ENCODE measurements around the gene PCOLCE2. TPM values are rescaled to one million over a fixed set of nuclear protein-coding genes. Genes with fewer than 3 reads are reported as not detected.

PCOLCE2 gene
- total and polyA plus RNA-seq, 2 donors (not counting 1 experiment from before 2014, with no cell fraction given), result 4.8 to 26.3 TPM

- Histone ChIP-seq H2AFZ (ENCODE audit: low read length) (no peak overlapping the region), H3K36me3 (ENCODE audit: control insufficient read depth, insufficient read depth, low read length) (no peaks in the 10 kb centered on the region), H3K79me2 (ENCODE audit: control insufficient read depth, insufficient read depth, low read length) (no peaks in the 10 kb centered on the region), H3K27me3 (ENCODE audit: control insufficient read depth, insufficient read depth, low read length) (no peaks in the 10 kb centered on the region), H4K20me1 (ENCODE audit: control insufficient read depth, extremely low read depth, insufficient read depth, low read length) (no peaks in the 10 kb centered on the region), H3K9me3 (ENCODE audit: control insufficient read depth, insufficient read depth, low read depth, low read length) (no peaks in the 10 kb centered on the region), H3K9ac (ENCODE audit: insufficient read depth, low read length) (no peak overlapping the region), H3K4me3 (replicated peaks in 1 of 4; ENCODE audit: control extremely low read depth in 1 of 4, insufficient read depth in 1 of 4, low read depth in 3 of 4, low read length in 4 of 4) (no peak overlapping the region), H3K4me2 (ENCODE audit: extremely low read depth, insufficient read depth, low read length) (no peak overlapping the region), H3K27ac (ENCODE audit: insufficient read depth, low read length) (no peak overlapping the region), H3K4me1 (ENCODE audit: control insufficient read depth, extremely low read depth, insufficient read depth, low read length) (no peaks in the 10 kb centered on the region)
- TF ChIP-seq EZH2 (IDR thresholded peaks at IDR 0.05; ENCODE audit: low read length, missing control alignments), result no peak
- TF ChIP-seq, protein P1, sequence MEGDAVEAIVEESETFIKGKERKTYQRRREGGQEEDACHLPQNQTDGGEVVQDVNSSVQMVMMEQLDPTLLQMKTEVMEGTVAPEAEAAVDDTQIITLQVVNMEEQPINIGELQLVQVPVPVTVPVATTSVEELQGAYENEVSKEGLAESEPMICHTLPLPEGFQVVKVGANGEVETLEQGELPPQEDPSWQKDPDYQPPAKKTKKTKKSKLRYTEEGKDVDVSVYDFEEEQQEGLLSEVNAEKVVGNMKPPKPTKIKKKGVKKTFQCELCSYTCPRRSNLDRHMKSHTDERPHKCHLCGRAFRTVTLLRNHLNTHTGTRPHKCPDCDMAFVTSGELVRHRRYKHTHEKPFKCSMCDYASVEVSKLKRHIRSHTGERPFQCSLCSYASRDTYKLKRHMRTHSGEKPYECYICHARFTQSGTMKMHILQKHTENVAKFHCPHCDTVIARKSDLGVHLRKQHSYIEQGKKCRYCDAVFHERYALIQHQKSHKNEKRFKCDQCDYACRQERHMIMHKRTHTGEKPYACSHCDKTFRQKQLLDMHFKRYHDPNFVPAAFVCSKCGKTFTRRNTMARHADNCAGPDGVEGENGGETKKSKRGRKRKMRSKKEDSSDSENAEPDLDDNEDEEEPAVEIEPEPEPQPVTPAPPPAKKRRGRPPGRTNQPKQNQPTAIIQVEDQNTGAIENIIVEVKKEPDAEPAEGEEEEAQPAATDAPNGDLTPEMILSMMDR (conservative IDR thresholded peaks at IDR 0.05 in 1 of 2, IDR thresholded peaks at IDR 0.05 in 1 of 2; ENCODE audit: low read depth in 1 of 2, low read length in 2 of 2), result peak; percentile 90 to 97
- peak; percentile 61 to 75 for DNase-seq (ENCODE audit: low read depth in 2 of 2)
Observed at GRCh38 chr3:142828703-142829305, 60.1 kb downstream of the PCOLCE2 start.

GRCh38 chr3:142819179-142819578, 69.7 kb downstream of the PCOLCE2 start:
- H3K9ac ChIP-seq (ENCODE audit: insufficient read depth, low read length), result no peak overlapping the region
- H3K4me2 ChIP-seq (ENCODE audit: extremely low read depth, insufficient read depth, low read length), result no peak overlapping the region
- no peaks in the 10 kb centered on the region for H3K9me3 ChIP-seq (ENCODE audit: control insufficient read depth, insufficient read depth, low read depth, low read length)
- H2AFZ ChIP-seq (ENCODE audit: low read length), result no peak overlapping the region
- no peak overlapping the region for H3K4me3 ChIP-seq (replicated peaks in 1 of 4; ENCODE audit: control extremely low read depth in 1 of 4, insufficient read depth in 1 of 4, low read depth in 3 of 4, low read length in 4 of 4)
- no peak overlapping the region for H3K27ac ChIP-seq (ENCODE audit: insufficient read depth, low read length)
- H3K27me3 ChIP-seq (ENCODE audit: control insufficient read depth, insufficient read depth, low read length), result no peaks in the 10 kb centered on the region
- no peaks in the 10 kb centered on the region for H4K20me1 ChIP-seq (ENCODE audit: control insufficient read depth, extremely low read depth, insufficient read depth, low read length)
- no peaks in the 10 kb centered on the region for H3K36me3 ChIP-seq (ENCODE audit: control insufficient read depth, insufficient read depth, low read length)
- no peak for DNase-seq (ENCODE audit: low read depth in 2 of 2)
- TF ChIP-seq, protein P1 (conservative IDR thresholded peaks at IDR 0.05 in 1 of 2, IDR thresholded peaks at IDR 0.05 in 1 of 2; ENCODE audit: low read depth in 1 of 2, low read length in 2 of 2), result no peak
- no peak for TF ChIP-seq EZH2 (IDR thresholded peaks at IDR 0.05; ENCODE audit: low read length, missing control alignments)
- H3K79me2 ChIP-seq (ENCODE audit: control insufficient read depth, insufficient read depth, low read length), result no peaks in the 10 kb centered on the region
- H3K4me1 ChIP-seq (ENCODE audit: control insufficient read depth, extremely low read depth, insufficient read depth, low read length), result no peaks in the 10 kb centered on the region

DNA sequence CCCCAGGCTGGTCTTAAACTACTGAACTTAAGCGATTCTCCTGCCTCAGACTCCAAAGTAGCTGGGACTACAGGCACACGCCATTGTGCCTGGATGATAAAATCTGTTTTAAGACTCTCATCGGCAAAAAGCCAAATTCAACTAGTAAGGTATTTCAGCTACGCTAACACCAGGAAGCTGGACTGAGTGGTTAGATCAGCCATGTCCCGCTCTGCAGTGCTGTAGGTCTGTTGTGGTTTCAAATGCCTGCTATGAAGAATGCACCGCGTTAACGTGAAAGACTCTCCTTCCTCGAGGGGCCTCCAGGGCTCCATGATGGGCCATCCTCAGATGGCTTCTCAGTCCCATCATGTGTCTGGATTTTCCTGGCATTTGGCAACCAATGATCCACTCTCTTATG, 70.2 kb downstream of the PCOLCE2 start:
- H3K4me3 ChIP-seq (replicated peaks in 1 of 4; ENCODE audit: control extremely low read depth in 1 of 4, insufficient read depth in 1 of 4, low read depth in 3 of 4, low read length in 4 of 4), result no peak overlapping the region
- H3K9ac ChIP-seq (ENCODE audit: insufficient read depth, low read length), result no peak overlapping the region
- no peak for TF ChIP-seq EZH2 (IDR thresholded peaks at IDR 0.05; ENCODE audit: low read length, missing control alignments)
- TF ChIP-seq, protein P1 (conservative IDR thresholded peaks at IDR 0.05 in 1 of 2, IDR thresholded peaks at IDR 0.05 in 1 of 2; ENCODE audit: low read depth in 1 of 2, low read length in 2 of 2), result no peak

More for the DNA sequence above, 70.2 kb downstream of the PCOLCE2 start:
- no peaks in the 10 kb centered on the region for H3K27me3 ChIP-seq (ENCODE audit: control insufficient read depth, insufficient read depth, low read length)
- no peak for DNase-seq (ENCODE audit: low read depth in 2 of 2)
- H4K20me1 ChIP-seq (ENCODE audit: control insufficient read depth, extremely low read depth, insufficient read depth, low read length), result no peaks in the 10 kb centered on the region
- no peaks in the 10 kb centered on the region for H3K36me3 ChIP-seq (ENCODE audit: control insufficient read depth, insufficient read depth, low read length)
- no peaks in the 10 kb centered on the region for H3K4me1 ChIP-seq (ENCODE audit: control insufficient read depth, extremely low read depth, insufficient read depth, low read length)
- H3K4me2 ChIP-seq (ENCODE audit: extremely low read depth, insufficient read depth, low read length), result no peak overlapping the region
- no peak overlapping the region for H3K27ac ChIP-seq (ENCODE audit: insufficient read depth, low read length)
- no peaks in the 10 kb centered on the region for H3K9me3 ChIP-seq (ENCODE audit: control insufficient read depth, insufficient read depth, low read depth, low read length)
- no peaks in the 10 kb centered on the region for H3K79me2 ChIP-seq (ENCODE audit: control insufficient read depth, insufficient read depth, low read length)
- no peak overlapping the region for H2AFZ ChIP-seq (ENCODE audit: low read length)
